Measurements from ENCODE around the gene TELO2.

TELO2 gene

GRCh38 chr16:1537763-1538289 lies 44.7 kb downstream of the TELO2 start:
- Histone ChIP-seq H3K4me3 (ENCODE audit: insufficient read depth, low read depth, low read length) (no peak overlapping the region), H3K36me3 (ENCODE audit: control insufficient read depth, insufficient read depth, low read length) (no peaks in the 10 kb centered on the region), H3K4me1 (ENCODE audit: control insufficient read depth, insufficient read depth, low read length) (no peaks in the 10 kb centered on the region), H3K27me3 (ENCODE audit: control insufficient read depth, insufficient read depth, low read length, poor library complexity, severe bottlenecking) (no peaks in the 10 kb centered on the region), H3K27ac (ENCODE audit: insufficient read depth, low read depth, low read length, poor library complexity, severe bottlenecking) (no peak overlapping the region), H3K9me3 (ENCODE audit: control insufficient read depth, low read length) (no peaks in the 10 kb centered on the region)
- WGBS, 2 experiments, result 95 to 96% methylated on average over 26 of the region's 26 CpGs

GRCh38 chr16:1538804-1539520 lies 45.8 kb downstream of the TELO2 start:
- Histone ChIP-seq H3K36me3 (ENCODE audit: control insufficient read depth, insufficient read depth, low read length) (no peaks in the 10 kb centered on the region), H3K9me3 (ENCODE audit: control insufficient read depth, low read length) (no peaks in the 10 kb centered on the region), H3K27me3 (ENCODE audit: control insufficient read depth, insufficient read depth, low read length, poor library complexity, severe bottlenecking) (no peaks in the 10 kb centered on the region), H3K27ac (ENCODE audit: insufficient read depth, low read depth, low read length, poor library complexity, severe bottlenecking) (no peak overlapping the region), H3K4me1 (ENCODE audit: control insufficient read depth, insufficient read depth, low read length) (no peaks in the 10 kb centered on the region), H3K4me3 (ENCODE audit: insufficient read depth, low read depth, low read length) (no peak overlapping the region)
- 89 to 92% methylated on average over 22 of the region's 22 CpGs for WGBS, 2 experiments

- Histone ChIP-seq H3K27ac (ENCODE audit: insufficient read depth, low read depth, low read length, poor library complexity, severe bottlenecking) (no peak overlapping the region), H3K36me3 (ENCODE audit: control insufficient read depth, insufficient read depth, low read length) (no peaks in the 10 kb centered on the region), H3K27me3 (ENCODE audit: control insufficient read depth, insufficient read depth, low read length, poor library complexity, severe bottlenecking) (no peaks in the 10 kb centered on the region), H3K4me1 (ENCODE audit: control insufficient read depth, insufficient read depth, low read length) (no peaks in the 10 kb centered on the region), H3K4me3 (ENCODE audit: insufficient read depth, low read depth, low read length) (no peak overlapping the region), H3K9me3 (ENCODE audit: control insufficient read depth, low read length) (no peaks in the 10 kb centered on the region)
- 94% methylated on average over 35 of the region's 35 CpGs for WGBS, 2 experiments
These were observed 46.8 kb downstream of the TELO2 start for GRCh38 chr16:1539720-1540555.

- no peak overlapping the region for H3K4me3 ChIP-seq (ENCODE audit: insufficient read depth, low read depth, low read length)
- 94 to 96% methylated on average over 8 of the region's 8 CpGs for WGBS, 2 experiments
- H3K27ac ChIP-seq (ENCODE audit: insufficient read depth, low read depth, low read length, poor library complexity, severe bottlenecking), result no peak overlapping the region
- H3K4me1 ChIP-seq (ENCODE audit: control insufficient read depth, insufficient read depth, low read length), result no peaks in the 10 kb centered on the region
- no peaks in the 10 kb centered on the region for H3K36me3 ChIP-seq (ENCODE audit: control insufficient read depth, insufficient read depth, low read length)
- no peaks in the 10 kb centered on the region for H3K9me3 ChIP-seq (ENCODE audit: control insufficient read depth, low read length)
- H3K27me3 ChIP-seq (ENCODE audit: control insufficient read depth, insufficient read depth, low read length, poor library complexity, severe bottlenecking), result no peaks in the 10 kb centered on the region
These were observed 47.3 kb downstream of the TELO2 start for GRCh38 chr16:1540556-1540855.

GRCh38 chr16:1541293-1542165 lies 48.4 kb downstream of the TELO2 start:
- no peaks in the 10 kb centered on the region for H3K4me1 ChIP-seq (ENCODE audit: control insufficient read depth, insufficient read depth, low read length)
- no peaks in the 10 kb centered on the region for H3K36me3 ChIP-seq (ENCODE audit: control insufficient read depth, insufficient read depth, low read length)
- WGBS, 2 experiments, result 92% methylated on average over 41 of the region's 41 CpGs
- no peak overlapping the region for H3K27ac ChIP-seq (ENCODE audit: insufficient read depth, low read depth, low read length, poor library complexity, severe bottlenecking)
- H3K4me3 ChIP-seq (ENCODE audit: insufficient read depth, low read depth, low read length), result no peak overlapping the region
- no peaks in the 10 kb centered on the region for H3K9me3 ChIP-seq (ENCODE audit: control insufficient read depth, low read length)
- H3K27me3 ChIP-seq (ENCODE audit: control insufficient read depth, insufficient read depth, low read length, poor library complexity, severe bottlenecking), result no peaks in the 10 kb centered on the region

GRCh38 chr16:1542166-1542500 lies 49.0 kb downstream of the TELO2 start:
- Histone ChIP-seq H3K27me3 (ENCODE audit: control insufficient read depth, insufficient read depth, low read length, poor library complexity, severe bottlenecking) (no peaks in the 10 kb centered on the region), H3K4me3 (ENCODE audit: insufficient read depth, low read depth, low read length) (no peak overlapping the region), H3K9me3 (ENCODE audit: control insufficient read depth, low read length) (no peaks in the 10 kb centered on the region), H3K27ac (ENCODE audit: insufficient read depth, low read depth, low read length, poor library complexity, severe bottlenecking) (no peak overlapping the region), H3K36me3 (ENCODE audit: control insufficient read depth, insufficient read depth, low read length) (no peaks in the 10 kb centered on the region), H3K4me1 (ENCODE audit: control insufficient read depth, insufficient read depth, low read length) (no peaks in the 10 kb centered on the region)
- WGBS, 2 experiments, result 94 to 97% methylated on average over 2 of the region's 2 CpGs

- Histone ChIP-seq H3K27me3 (ENCODE audit: control insufficient read depth, insufficient read depth, low read length, poor library complexity, severe bottlenecking) (no peaks in the 10 kb centered on the region), H3K27ac (ENCODE audit: insufficient read depth, low read depth, low read length, poor library complexity, severe bottlenecking) (no peak overlapping the region), H3K36me3 (ENCODE audit: control insufficient read depth, insufficient read depth, low read length) (no peaks in the 10 kb centered on the region), H3K4me1 (ENCODE audit: control insufficient read depth, insufficient read depth, low read length) (no peaks in the 10 kb centered on the region), H3K9me3 (ENCODE audit: control insufficient read depth, low read length) (no peaks in the 10 kb centered on the region), H3K4me3 (ENCODE audit: insufficient read depth, low read depth, low read length) (no peak overlapping the region)
- 95 to 96% methylated on average over 18 of the region's 18 CpGs for WGBS, 2 experiments
These were observed 49.4 kb downstream of the TELO2 start for GRCh38 chr16:1542533-1542932.

- Histone ChIP-seq H3K36me3 (ENCODE audit: control insufficient read depth, insufficient read depth, low read length) (no peaks in the 10 kb centered on the region), H3K27ac (ENCODE audit: insufficient read depth, low read depth, low read length, poor library complexity, severe bottlenecking) (no peak overlapping the region), H3K4me3 (ENCODE audit: insufficient read depth, low read depth, low read length) (no peak overlapping the region), H3K9me3 (ENCODE audit: control insufficient read depth, low read length) (no peaks in the 10 kb centered on the region), H3K4me1 (ENCODE audit: control insufficient read depth, insufficient read depth, low read length) (no peaks in the 10 kb centered on the region), H3K27me3 (ENCODE audit: control insufficient read depth, insufficient read depth, low read length, poor library complexity, severe bottlenecking) (no peaks in the 10 kb centered on the region)
- 80 to 82% methylated on average over 30 of the region's 30 CpGs for WGBS, 2 experiments
These were observed 50.1 kb downstream of the TELO2 start for GRCh38 chr16:1543085-1543896.

GRCh38 chr16:1545044-1546040 lies 52.2 kb downstream of the TELO2 start:
- Histone ChIP-seq H3K27me3 (ENCODE audit: control insufficient read depth, insufficient read depth, low read length, poor library complexity, severe bottlenecking) (no peaks in the 10 kb centered on the region), H3K9me3 (ENCODE audit: control insufficient read depth, low read length) (no peaks in the 10 kb centered on the region), H3K4me3 (ENCODE audit: insufficient read depth, low read depth, low read length) (no peak overlapping the region), H3K4me1 (ENCODE audit: control insufficient read depth, insufficient read depth, low read length) (no peaks in the 10 kb centered on the region), H3K36me3 (ENCODE audit: control insufficient read depth, insufficient read depth, low read length) (no peaks in the 10 kb centered on the region), H3K27ac (ENCODE audit: insufficient read depth, low read depth, low read length, poor library complexity, severe bottlenecking) (no peak overlapping the region)
- WGBS, 2 experiments, result 93% methylated on average over 26 of the region's 26 CpGs
